Posterior vena cava (tissue), 2 donors: ENCODE measurements around the gene DDAH1. TPM values are rescaled to one million over a fixed set of nuclear protein-coding genes. Genes with fewer than 3 reads are reported as not detected.
"Not testable (repeated sequence)": the region's sequence is repeated elsewhere in the genome, so short reads cannot be mapped to it uniquely, and the experiment has no call there.

Experiments used
- DNase-seq: peaks from one replicate; pipeline ENCODE4 v3.0.0-alpha.2; 2020; ENCODE audit warnings: low spot score
- intact Hi-C, 2 donors: fragments of 100-400 bp; cut with DNase I; formaldehyde crosslinking; loops; one replicate each; pipeline versions ENCODE4 v1.14.1 to v1.14.2; 2022 to 2023
- total RNA-seq, 2 donors: library from RNA; stranded (reverse); fragmentation: NEBNext Ultra II Directional; extraction: Animal tissue kit (Norgen Biotek cat#: 25700); gene quantifications; one replicate each; pipeline ENCODE4 v1.2.1, GENCODE V29; 2021
- donor health status: DM: yes; HTN: yes; CAD: no.
- donor health status: DM: yes; HTN: yes; CAD: no.

DDAH1 gene
- total RNA-seq, 2 donors from 2014 or later: 31.8 to 46.1 TPM

DNA sequence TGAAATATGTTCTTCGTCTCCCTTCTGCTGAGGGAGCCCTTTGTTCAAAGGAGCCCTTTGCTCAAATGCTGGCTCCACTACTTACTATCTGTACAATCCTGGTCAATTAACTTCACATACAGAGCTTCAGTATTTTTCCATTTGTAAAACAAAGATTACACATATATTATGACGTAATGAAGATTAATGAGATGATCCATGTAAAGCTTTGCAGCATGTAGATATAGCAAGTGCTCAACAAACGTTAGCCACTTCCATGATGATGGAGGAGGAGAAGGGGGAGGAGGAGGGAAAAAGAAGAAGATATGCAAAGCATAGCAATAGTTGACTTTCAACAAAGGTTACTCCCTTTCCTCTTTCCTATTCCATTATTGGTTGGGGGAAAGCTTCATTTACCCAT is 10.1 kb upstream of the DDAH1 start:
- no peak for DNase-seq
- intact Hi-C loops: no loop called here

- no peak for DNase-seq
- intact Hi-C loops: no loop called here
Observed at GRCh38 chr1:85473390-85473789, 8.4 kb upstream of the DDAH1 start.

GRCh38 chr1:85471558-85471957 is 6.6 kb upstream of the DDAH1 start:
- DNase-seq: no peak
- intact Hi-C loops: no loop called here

DNA sequence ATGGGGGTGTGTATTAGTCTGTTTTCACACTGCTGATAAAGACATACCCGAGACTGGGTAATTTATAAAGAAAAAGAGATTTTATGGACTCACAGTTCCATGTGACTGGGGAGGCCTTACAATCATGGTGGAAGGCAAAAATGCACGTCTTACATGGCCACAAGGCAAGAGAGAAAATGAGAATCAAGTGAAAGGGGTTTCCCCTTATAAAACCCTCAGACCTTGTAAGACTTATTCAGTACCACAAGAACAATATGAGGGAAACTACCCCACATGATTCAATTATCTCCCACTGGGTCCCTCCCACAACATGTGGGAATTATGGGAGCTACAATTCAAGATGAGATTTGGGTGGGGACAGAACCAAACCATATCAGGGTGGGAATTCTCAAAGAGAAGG is 5.2 kb upstream of the DDAH1 start:
- DNase-seq, intact Hi-C loops: not testable (repeated sequence)

GRCh38 chr1:85467929-85468540 is 3.1 kb upstream of the DDAH1 start:
- DNase-seq: no peak
- intact Hi-C loops: loop anchor here in 1 of 2 donors (10.0 kb wide), 2 partner anchors 117 to 133 kb away; partner anchors contain the start of gene CCN1

DNA sequence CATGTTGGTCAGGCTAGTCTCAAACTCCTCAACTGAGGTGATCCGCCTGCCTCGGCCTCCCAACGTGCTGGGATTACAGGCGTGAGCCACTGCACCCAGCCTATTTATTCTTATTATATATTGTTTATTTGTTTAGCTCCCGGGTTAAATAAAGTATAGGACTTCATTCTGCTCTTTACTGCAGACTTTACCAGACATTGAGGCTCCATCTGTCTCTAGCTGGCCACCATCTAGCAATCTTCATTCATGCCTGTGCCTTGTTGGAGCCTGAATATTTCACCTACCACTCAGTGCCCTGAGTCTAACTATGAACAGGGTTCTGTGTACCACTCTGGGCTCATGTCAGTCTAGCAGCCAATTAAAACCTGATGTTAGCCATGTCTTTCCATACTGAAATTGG is 2.1 kb upstream of the DDAH1 start:
- DNase-seq: no peak
- intact Hi-C loops: loop anchor here in 1 of 2 donors (10.0 kb wide), 2 partner anchors 118 to 132 kb away; partner anchors contain the start of gene CCN1

DNA sequence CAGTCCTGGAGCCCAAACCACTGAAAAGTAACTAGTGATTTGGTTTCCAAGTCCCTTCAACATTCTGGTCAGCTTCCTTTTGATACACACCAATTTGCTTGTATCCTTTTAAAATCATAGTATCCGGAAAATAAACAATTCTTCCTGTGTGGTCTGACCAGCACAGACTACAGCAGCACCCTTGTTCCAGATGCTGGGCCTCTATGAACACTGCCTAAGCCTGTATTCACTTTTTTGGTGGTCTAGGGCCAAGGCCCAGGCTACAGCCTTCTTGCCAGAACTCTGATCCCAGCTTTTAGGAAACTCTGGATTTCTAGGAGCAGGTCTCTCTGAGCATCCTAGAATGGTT is 801 bp upstream of the DDAH1 start:
- intact Hi-C loops: loop anchor here in 1 of 2 donors (10.0 kb wide), 2 partner anchors 119 to 131 kb away; partner anchors contain the start of gene CCN1
- no peak for DNase-seq

DNA sequence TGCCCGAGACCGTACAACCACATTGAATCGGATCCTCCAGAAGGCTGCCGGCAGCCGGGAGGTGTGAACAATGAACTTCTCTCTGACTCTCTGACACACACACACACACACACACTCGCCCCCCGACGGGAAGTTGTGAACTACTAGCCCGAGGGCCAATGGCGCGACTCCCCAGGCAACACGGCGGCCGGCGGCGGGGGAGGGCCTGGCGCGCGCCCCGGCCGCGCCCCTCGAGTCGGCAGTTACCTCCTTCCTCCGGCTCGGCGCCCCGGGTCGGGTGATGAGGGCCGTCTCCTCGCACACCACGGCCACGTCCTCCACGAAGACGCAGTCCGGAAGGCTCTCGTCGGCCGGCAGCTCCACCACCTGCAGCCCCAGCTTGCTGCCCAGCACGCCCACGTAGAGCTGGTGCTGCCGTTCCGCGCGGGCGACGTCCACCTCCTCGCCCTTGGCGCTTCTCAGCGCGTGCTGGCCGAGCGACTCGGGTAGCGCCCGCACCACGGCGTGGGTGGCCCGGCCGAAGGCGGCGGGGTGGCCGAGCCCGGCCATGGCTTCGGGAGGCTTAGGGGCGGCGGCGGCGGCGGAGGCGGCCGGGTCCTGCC is 361 bp downstream of the DDAH1 start:
- DNase-seq: peak; percentile 91
- intact Hi-C loops: loop anchor here in 1 of 2 donors (10.0 kb wide), 2 partner anchors 120 to 130 kb away; partner anchors contain the start of gene CCN1

GRCh38 chr1:85463731-85464496 is 1.0 kb downstream of the DDAH1 start:
- intact Hi-C loops: loop anchor here in 1 of 2 donors (10.0 kb wide), 2 partner anchors 121 to 129 kb away; partner anchors contain the start of gene CCN1
- DNase-seq: no peak

GRCh38 chr1:85462931-85463649 is 1.9 kb downstream of the DDAH1 start:
- intact Hi-C loops: loop anchor here in 1 of 2 donors (10.0 kb wide), 2 partner anchors 122 to 128 kb away; partner anchors contain the start of gene CCN1
- DNase-seq: no peak

- intact Hi-C loops: loop anchor here in 1 of 2 donors (10.0 kb wide), 2 partner anchors 123 to 127 kb away; partner anchors contain the start of gene CCN1
- no peak for DNase-seq
Observed at GRCh38 chr1:85461216-85461918, 3.6 kb downstream of the DDAH1 start.

- intact Hi-C loops: loop anchor here in 1 of 2 donors (10.0 kb wide), 2 partner anchors 124 to 126 kb away; partner anchors contain the start of gene CCN1
- DNase-seq: no peak
Observed at GRCh38 chr1:85460555-85461088, 4.3 kb downstream of the DDAH1 start.

DNA sequence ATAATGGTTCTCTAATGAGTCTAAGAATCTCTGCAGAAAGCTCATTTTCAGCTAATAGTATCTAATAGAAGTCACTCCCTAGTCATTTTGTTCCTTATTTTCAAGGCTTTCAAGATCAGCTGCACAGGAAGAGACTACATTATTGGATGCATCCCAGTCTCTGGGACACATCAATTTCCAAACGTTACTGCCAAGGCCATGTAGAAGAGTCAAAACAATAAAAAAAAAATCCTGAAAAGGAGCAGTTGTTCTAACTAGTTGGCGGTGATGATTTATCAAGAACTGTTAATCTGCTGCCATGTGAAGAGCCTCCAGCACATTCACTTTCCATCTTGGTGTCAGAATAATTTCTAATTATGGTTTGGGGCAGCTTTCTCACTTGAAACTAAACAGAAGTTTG is 5.7 kb downstream of the DDAH1 start:
- intact Hi-C loops: no loop called here
- no peak for DNase-seq

- no peak for DNase-seq
- intact Hi-C loops: no loop called here
Observed at GRCh38 chr1:85454214-85454613, 10.7 kb downstream of the DDAH1 start.

DNA sequence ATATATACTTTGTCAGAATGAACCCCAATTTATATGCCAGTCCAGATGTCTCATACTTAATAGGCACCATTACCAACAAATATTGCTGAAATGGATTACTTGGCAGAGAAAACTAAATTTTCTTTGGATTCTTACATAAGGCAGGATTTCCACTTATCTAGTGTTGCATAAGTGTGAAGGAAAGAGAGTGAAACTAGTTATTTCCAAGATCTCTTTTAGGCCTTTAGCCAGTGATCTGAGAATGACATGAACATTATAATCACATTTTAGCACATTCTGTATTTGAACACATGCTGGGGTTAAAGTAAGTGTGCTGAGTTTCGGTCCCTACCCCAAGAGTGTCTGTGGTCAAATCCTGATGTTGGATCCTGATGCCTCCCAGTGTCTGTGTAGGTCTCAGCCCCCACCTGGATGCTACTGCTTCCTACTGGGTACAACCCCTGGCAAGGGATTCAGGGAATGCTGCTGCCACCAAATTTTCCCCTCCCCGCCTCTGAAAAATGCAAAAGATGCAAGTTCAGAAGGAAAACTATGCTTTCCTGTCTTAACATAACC is 11.2 kb downstream of the DDAH1 start:
- no peak for DNase-seq
- intact Hi-C loops: no loop called here

DNA sequence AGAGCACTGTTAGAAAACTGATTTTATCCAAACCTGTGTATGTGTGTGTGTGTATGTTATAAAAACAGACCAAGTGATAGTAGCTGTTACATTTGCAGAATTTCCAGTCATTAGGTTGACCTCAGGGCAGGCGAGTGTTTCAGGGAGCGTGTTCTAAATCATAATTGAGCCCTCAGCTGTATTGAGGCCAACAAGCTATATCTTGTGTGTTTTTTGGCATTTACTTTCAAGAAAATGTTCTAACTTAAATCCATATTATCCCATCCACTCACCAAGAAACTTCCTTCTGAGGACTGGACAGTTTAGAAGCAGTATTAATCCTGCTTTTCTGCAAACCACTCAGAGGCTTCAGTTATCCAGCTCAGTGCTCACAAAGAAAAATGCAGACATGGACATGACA is 12.0 kb downstream of the DDAH1 start:
- intact Hi-C loops: no loop called here
- no peak for DNase-seq

DNA sequence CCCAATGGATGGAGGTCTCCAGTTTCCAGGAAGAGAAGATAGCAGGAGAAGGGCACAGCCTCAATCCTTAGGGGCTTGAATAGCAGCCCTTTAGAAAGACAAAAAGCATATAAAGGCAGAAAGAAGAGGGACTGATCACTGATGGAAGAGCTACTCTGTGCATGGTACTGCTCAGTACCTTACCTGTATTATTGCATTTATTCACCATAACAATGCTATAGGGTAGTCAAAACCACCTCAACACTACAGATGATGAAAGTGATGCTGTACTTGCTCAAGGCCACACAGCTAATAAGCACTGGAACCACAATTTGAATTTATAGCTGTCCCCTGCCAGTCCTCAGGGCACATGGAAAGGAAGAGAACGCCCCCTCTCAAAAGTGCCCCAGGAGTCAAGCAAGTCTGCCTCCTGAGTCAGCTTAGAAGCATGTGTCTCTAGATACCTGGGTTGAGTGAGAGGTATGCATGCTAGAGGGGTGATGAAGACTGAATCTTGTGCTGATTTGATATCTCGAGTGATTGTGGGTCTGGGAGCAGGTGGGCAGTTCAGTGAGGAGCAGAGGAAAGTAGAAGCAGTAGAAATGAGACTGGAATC is 13.6 kb downstream of the DDAH1 start:
- intact Hi-C loops: no loop called here
- DNase-seq: no peak

GRCh38 chr1:85450832-85451231 is 14.1 kb downstream of the DDAH1 start:
- DNase-seq: no peak

More at GRCh38 chr1:85450832-85451231, 14.1 kb downstream of the DDAH1 start:
- intact Hi-C loops: no loop called here
